ENCODE data around the gene SNX25.
"Not testable (repeated sequence)": the region's sequence is repeated elsewhere in the genome, so short reads cannot be mapped to it uniquely, and the experiment has no call there.

SNX25 gene

GRCh38 chr4:185205073-185205472 is 4.3 kb upstream of the SNX25 start:
- DNase-seq = peak; percentile 32

DNA sequence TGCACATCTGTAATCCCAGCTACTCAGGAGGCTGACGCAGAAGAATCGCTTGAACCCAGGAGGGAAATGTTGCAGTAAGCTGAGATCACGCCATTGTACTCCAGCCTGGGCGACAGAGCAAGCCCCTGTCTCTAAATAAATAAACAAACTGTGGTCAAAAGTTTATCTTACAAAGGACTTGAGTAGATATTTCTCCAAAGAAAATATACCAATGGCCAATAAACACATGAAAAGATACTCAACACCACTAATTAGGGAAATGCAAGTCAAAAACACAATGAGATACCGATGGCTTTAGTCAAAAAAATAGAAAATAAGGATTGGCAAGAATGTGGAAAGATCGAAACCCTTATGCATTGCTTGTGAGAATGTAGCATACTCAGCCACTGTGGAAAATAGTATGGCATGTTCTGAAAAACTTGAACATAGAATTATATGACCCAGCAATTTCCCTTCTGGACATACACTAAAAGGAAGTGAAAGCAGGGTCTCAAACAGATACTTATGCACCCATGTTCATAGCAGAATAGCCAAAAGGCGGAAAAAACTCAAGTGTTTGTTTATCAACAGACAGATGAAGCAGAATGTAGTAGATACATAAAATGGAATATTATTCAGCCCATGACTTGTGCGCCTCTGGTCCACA is 3.6 kb upstream of the SNX25 start:
- DNase-seq = no peak

GRCh38 chr4:185207466-185207865 is 1.9 kb upstream of the SNX25 start:
- no peak for DNase-seq

DNA sequence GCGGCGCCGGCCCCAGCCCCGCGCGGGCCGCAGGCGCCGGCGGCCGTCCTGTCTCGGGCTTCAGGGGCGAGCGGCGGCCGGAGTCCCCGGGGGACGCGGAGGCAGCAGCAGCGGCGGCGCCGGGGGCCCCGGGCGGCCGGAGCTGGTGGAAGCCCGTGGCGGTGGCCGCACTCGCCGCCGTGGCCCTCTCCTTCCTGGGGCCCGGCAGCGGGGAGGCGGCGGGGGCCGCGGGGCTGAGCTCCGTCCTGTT is 379 bp downstream of the SNX25 start:
- DNase-seq = not testable (repeated sequence)

DNA sequence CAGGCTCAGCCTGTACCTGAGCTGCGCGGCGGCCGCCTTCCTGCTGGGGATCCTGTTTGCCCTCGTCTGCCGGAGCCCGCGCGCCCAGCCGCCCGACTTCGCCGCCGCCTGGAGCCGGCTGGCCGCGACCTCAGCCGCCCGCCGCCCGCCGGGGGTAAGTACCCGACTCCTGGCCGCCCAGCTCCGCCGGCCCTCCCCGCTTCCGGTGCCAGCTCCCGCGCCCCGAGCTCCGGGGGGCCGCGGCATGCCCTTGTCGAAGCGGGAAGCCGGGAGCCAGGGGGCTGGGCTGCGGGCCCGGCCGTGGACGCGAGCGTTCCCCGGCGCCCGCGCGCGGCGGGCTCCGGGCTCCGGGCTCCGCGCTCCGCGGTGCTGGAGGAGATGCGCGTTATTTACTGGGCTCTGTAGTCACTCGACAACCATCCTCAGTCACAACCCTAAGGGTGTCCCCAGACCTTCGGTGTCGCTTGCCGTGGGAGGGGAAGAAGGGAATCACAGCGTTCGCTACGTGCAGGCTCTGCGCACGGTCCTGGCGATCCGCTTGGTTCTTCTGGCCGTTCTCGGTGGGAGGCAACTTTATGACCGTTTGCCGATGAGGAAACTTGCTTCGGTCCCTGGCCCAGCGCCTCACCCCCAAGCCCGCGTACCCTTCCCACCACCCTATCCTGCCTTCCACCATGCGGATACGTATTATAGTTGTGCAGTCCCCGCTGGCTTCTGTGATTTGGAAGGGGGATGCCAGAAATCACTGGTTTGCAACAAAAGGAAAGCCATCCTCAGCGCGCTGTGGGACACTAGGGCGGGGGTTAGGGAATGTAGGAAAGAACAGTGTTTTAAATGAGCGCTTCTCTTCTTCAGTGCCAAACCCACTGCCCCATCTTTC is 944 bp downstream of the SNX25 start:
- DNase-seq = peak; percentile 37

- DNase-seq = no peak
Observed at GRCh38 chr4:185211035-185211434, 1.6 kb downstream of the SNX25 start.

GRCh38 chr4:185211641-185212040 is 2.2 kb downstream of the SNX25 start:
- DNase-seq = no peak

DNA sequence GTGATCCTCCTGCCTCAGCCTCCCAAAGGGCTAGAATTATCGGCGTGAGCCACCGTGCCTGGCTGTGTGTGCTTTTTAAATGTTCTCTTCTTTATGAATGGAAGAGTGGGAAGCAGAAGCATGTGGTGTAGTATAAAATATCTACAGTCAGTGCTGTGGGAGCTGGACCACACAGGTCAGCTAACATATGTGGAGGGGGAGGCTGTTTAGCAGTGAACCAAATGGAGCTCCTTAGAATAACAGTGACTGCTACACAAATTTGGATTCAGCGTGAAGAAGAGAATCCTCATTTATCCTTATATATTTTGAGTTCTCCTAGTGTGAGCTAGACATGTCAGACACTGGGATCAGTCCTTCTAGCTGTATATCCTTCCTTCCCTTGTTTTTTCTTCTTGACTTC is 3.2 kb downstream of the SNX25 start:
- DNase-seq = no peak

GRCh38 chr4:185213877-185214276 is 4.5 kb downstream of the SNX25 start:
- DNase-seq = no peak

- DNase-seq = no peak
Observed at GRCh38 chr4:185215261-185215660, 5.9 kb downstream of the SNX25 start.

- no peak for DNase-seq
Observed at GRCh38 chr4:185217408-185217975, 8.1 kb downstream of the SNX25 start.

- no peak for DNase-seq
Observed at GRCh38 chr4:185218312-185218711, 8.9 kb downstream of the SNX25 start.

- no peak for DNase-seq
Observed at GRCh38 chr4:185219551-185220344, 10.3 kb downstream of the SNX25 start.

DNA sequence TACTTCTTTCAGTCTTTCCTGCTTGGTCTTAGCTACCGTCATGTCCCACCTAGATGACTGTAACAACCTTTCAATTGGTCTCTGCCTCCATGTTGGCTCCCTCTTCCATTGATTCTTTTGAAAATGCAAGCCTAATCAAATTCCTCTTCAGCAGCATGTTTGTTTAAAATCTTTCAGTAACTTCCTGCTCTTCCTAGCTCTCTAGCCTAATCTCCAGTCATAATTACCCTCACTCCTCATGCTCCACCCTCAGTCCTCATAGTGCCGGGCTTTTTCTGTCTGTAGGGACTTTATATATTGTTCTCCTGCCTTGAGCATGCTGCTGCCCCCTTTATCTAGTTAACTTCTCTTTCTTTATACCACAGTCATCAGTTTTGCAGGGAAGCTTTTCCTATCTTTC is 12.1 kb downstream of the SNX25 start:
- no peak for DNase-seq

DNA sequence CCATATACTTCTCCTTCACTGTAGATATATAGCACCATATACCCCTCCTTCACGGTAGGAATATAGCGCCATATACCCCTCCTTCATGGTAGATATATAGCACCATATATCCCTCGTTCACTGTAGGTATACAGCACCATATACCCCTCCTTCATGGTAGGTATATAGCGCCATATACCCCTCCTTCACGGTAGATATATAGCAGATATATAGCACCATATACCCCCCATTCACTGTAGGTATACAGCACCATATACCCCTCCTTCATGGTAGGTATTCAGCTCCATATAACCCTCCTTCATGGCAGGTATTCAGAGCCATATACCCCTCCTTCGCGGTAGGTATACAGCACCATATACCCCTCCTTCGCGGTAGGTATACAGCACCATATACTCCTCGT is 12.5 kb downstream of the SNX25 start:
- no peak for DNase-seq

DNA sequence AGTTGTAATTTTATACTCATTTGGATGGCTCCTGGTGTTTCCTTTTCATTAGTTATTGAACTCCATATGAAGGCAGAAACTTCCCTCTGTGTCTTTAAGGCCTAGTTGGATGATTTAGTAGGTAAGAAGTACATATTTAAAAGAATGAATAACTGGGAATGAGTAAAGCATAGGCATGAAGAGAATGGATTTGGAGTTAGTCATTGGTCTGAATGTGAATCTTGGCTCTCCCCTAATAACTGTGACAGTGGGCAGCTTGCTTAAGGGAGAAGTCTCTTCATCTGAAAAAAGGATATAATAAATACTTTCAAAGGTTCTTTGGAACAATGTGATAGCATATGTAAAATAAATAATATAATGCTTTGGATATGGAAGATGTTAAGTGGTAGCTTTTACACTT is 13.2 kb downstream of the SNX25 start:
- DNase-seq = no peak

GRCh38 chr4:185224597-185224996 is 15.2 kb downstream of the SNX25 start:
- DNase-seq = no peak

DNA sequence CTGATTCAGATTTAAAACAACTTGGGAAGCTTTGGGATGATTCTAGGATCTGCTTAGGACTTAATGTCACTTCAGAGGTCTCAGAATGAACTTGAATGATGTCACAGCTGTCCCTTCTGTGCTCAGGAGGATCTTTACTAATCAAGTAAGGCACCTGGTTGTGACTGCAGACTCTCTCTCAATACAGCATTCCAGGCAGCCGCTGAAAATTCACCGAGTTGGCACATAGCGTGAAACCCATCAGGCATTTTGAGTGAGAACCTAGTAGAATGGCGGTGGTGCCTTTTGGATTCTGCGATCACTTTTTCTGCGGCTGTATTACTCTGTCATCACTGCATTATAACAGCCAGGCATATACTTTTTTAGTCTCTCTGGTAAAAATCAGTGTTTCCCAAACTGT is 16.5 kb downstream of the SNX25 start:
- DNase-seq = no peak

GRCh38 chr4:185227131-185227551 is 17.7 kb downstream of the SNX25 start:
- DNase-seq = no peak

DNA sequence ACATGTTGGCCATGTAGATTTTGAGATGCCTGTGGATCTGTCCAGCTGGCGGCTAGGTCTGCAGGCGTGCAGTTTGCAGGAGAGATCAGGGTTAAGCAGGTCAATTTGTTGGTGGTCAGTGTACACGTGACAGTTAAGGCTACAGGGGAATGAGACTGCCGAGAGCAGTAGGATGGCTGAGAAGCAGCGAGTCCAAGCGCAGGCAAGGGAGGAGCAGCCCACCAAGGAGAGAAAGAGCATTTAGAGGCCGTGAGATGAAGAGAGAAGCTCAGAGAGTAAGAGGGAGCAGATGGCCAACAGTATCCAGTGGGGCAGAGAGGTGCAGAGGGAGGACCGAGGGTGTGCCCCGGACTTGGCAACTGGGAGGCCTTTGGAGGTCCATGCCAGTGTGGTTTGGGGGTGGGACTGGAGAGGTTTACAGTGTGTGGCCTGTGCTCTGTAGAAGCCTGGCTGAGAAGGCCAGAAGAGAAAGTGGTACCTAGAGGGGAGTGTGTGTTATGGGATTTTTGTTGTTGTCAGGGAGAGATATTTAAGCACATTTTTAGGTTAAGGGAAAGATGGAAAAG is 18.4 kb downstream of the SNX25 start:
- DNase-seq = no peak

DNA sequence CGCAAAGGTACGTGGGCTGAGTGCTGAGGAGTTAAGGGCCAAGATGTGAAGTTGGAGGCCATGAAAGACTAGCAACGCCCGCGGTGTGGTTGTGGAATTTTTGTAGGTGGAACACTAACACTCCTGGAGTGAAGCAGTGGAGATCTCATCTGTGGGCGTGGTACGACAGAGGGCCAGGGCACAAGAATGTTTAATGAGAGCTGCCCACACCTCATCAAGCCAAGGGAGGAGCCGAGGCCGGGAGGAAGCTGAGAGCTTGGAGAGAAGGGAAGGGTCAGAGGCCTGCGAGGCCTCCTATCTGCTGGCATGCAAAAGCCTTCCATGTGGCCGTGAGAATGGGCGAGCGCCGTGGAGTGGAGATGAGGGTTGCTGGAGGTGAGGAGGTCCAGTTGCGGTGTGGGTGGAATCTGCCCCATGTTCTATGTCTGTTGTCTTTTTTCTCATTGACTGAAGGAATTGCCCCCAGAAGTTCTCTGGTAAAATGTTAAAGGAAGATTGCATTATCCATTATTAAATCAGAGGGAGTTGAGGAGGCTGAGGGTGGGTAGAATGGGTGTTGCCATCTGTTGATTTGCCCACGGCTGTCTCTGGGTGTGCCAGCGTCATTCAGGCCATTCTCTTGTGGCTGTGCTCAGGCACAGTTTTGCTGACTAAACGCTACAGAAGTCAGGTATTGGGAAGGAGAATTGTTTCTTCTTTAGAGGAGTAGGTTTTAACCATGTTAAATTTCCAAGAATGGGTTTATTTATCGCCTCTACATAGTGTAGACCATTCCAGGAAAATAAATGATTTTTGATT is 19.8 kb downstream of the SNX25 start:
- DNase-seq = no peak

DNA sequence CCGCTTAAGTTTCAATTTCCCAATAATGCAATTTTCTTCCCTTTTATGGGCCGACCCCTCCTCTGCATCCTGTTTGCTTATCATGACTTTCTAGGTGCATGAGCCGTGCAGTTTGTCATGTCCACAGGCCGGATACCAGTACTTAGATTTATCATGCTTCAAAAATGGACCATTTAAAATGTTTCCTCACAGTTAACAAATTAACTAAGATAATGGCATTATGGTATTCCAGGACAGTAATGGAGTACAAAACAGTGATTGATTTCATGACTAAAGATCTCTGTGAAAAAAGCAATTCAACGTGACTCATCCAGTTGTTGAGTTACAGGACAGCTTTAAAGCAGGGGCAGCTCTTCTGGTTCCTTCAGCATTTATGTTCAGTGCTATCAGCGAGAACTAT is 23.0 kb downstream of the SNX25 start:
- no peak for DNase-seq

All from activated CD4-positive, alpha-beta T cell treated with anti-CD3 and anti-CD28 coated beads, Interleukin-2, amount 50 U/mL, for 16 hours (primary cell).